ENCODE measurements around the gene PSMD9.
A peak's percentile ranks its signal among the peaks of the same experiment; 100 is the strongest.

Gene PSMD9

GRCh38 chr12:121953117-121953692, 64.6 kb downstream of the PSMD9 start:
- H4K20me1 ChIP-seq (ENCODE audit: insufficient read depth, low read length) = no peaks in the 10 kb centered on the region
- H3K79me2 ChIP-seq (ENCODE audit: insufficient read depth, low read length) = no peaks in the 10 kb centered on the region
- peaks cover 15% of the 10 kb centered on the region for H3K4me1 ChIP-seq (ENCODE audit: insufficient read depth, low read length, severe bottlenecking)
- H3F3A ChIP-seq (ENCODE audit: insufficient read depth, low read length) = no peaks in the 10 kb centered on the region; the same call in 1 of the 2 replicates
- no peak overlapping the region for H3K9ac ChIP-seq (ENCODE audit: low read length)
- H3K4me2 ChIP-seq (ENCODE audit: low read length) = no peak overlapping the region
- no peaks in the 10 kb centered on the region for H3K27me3 ChIP-seq (ENCODE audit: insufficient read depth, low read length)
- no peak overlapping the region for H3K4me3 ChIP-seq (ENCODE audit: low read depth, low read length, poor library complexity, severe bottlenecking)
- H2AFZ ChIP-seq (ENCODE audit: low read length) = no peak overlapping the region
- H3K9me3 ChIP-seq (ENCODE audit: low read length) = peaks cover 9% of the 10 kb centered on the region
- H3K9me2 ChIP-seq (ENCODE audit: low read depth, low read length) = no peaks in the 10 kb centered on the region
- H3K36me3 ChIP-seq (ENCODE audit: insufficient read depth, low read length) = peaks cover 12% of the 10 kb centered on the region
- TF ChIP-seq CTCF (IDR thresholded peaks at IDR 0.05; ENCODE audit: low read length) (no peak), EZH2 (IDR thresholded peaks at IDR 0.05; ENCODE audit: borderline replicate concordance, low read length) (no peak)
- no peak overlapping the region for H3K27ac ChIP-seq (ENCODE audit: low read depth, low read length, poor library complexity, severe bottlenecking)

- no peak overlapping the region for H3K27ac ChIP-seq (ENCODE audit: low read depth, low read length, poor library complexity, severe bottlenecking)
- H3K4me2 ChIP-seq (ENCODE audit: low read length) = no peak overlapping the region
- no peak overlapping the region for H3K4me3 ChIP-seq (ENCODE audit: low read depth, low read length, poor library complexity, severe bottlenecking)
- no peaks in the 10 kb centered on the region for H4K20me1 ChIP-seq (ENCODE audit: insufficient read depth, low read length)
- TF ChIP-seq CTCF (IDR thresholded peaks at IDR 0.05; ENCODE audit: low read length) (no peak), EZH2 (IDR thresholded peaks at IDR 0.05; ENCODE audit: borderline replicate concordance, low read length) (no peak)
- H3K9me3 ChIP-seq (ENCODE audit: low read length) = peaks cover 9% of the 10 kb centered on the region
- no peaks in the 10 kb centered on the region for H3K9me2 ChIP-seq (ENCODE audit: low read depth, low read length)
- no peak overlapping the region for H3K9ac ChIP-seq (ENCODE audit: low read length)
- no peaks in the 10 kb centered on the region for H3K27me3 ChIP-seq (ENCODE audit: insufficient read depth, low read length)
- peaks cover 12% of the 10 kb centered on the region for H3K36me3 ChIP-seq (ENCODE audit: insufficient read depth, low read length)
- no peaks in the 10 kb centered on the region; the same call in 1 of the 2 replicates for H3F3A ChIP-seq (ENCODE audit: insufficient read depth, low read length)
- no peaks in the 10 kb centered on the region for H3K79me2 ChIP-seq (ENCODE audit: insufficient read depth, low read length)
- peaks cover 15% of the 10 kb centered on the region for H3K4me1 ChIP-seq (ENCODE audit: insufficient read depth, low read length, severe bottlenecking)
- H2AFZ ChIP-seq (ENCODE audit: low read length) = no peak overlapping the region
These were observed 65.1 kb downstream of the PSMD9 start for GRCh38 chr12:121953695-121954094.

- Histone ChIP-seq H3K27me3 (ENCODE audit: insufficient read depth, low read length) (no peaks in the 10 kb centered on the region), H3K9me3 (ENCODE audit: low read length) (peaks cover 9% of the 10 kb centered on the region), H3K36me3 (ENCODE audit: insufficient read depth, low read length) (peaks cover 12% of the 10 kb centered on the region), H3K9me2 (ENCODE audit: low read depth, low read length) (no peaks in the 10 kb centered on the region), H3K9ac (ENCODE audit: low read length) (no peak overlapping the region), H3K79me2 (ENCODE audit: insufficient read depth, low read length) (no peaks in the 10 kb centered on the region), H3K4me1 (ENCODE audit: insufficient read depth, low read length, severe bottlenecking) (peaks cover 15% of the 10 kb centered on the region), H3K4me3 (ENCODE audit: low read depth, low read length, poor library complexity, severe bottlenecking) (no peak overlapping the region), H3K27ac (ENCODE audit: low read depth, low read length, poor library complexity, severe bottlenecking) (peak overlapping the region; percentile 49), H3K4me2 (ENCODE audit: low read length) (peak overlapping the region; percentile 23; the same call in 1 of the 2 replicates), H3F3A (ENCODE audit: insufficient read depth, low read length) (no peaks in the 10 kb centered on the region; the same call in 1 of the 2 replicates), H4K20me1 (ENCODE audit: insufficient read depth, low read length) (no peaks in the 10 kb centered on the region), H2AFZ (ENCODE audit: low read length) (0 out of 2 replicates have a peak overlapping the region, but pooled peaks have one; percentile 5)
- TF ChIP-seq EZH2 (IDR thresholded peaks at IDR 0.05; ENCODE audit: borderline replicate concordance, low read length) (no peak), CTCF (IDR thresholded peaks at IDR 0.05; ENCODE audit: low read length) (peak; percentile 78)
These were observed 67.0 kb downstream of the PSMD9 start for GRCh38 chr12:121955258-121956237.
